SKM-1 treated with dmso at 0.1 percent for 144 hours (cell line): Measurements from ENCODE around the gene CD274.
"Not testable (repeated sequence)": the region's sequence is repeated elsewhere in the genome, so short reads cannot be mapped to it uniquely, and the experiment has no call there.

Source experiments
- DNase-seq: peaks from one replicate; lab custom pipeline; 2025; ENCODE audit not compliant: unreplicated experiment; lab: John Stamatoyannopoulos, UW

CD274 gene

GRCh38 chr9:5450359-5451091, at the start of gene CD274:
TSS of gene CD274 (plus strand) at chr9:5450542. CDS start at chr9:5456114, 5,572 bp downstream.
- DNase-seq = peak; percentile 71

GRCh38 chr9:5402217-5402616, 48.1 kb upstream of the CD274 start:
- peak; percentile 5 for DNase-seq

DNA sequence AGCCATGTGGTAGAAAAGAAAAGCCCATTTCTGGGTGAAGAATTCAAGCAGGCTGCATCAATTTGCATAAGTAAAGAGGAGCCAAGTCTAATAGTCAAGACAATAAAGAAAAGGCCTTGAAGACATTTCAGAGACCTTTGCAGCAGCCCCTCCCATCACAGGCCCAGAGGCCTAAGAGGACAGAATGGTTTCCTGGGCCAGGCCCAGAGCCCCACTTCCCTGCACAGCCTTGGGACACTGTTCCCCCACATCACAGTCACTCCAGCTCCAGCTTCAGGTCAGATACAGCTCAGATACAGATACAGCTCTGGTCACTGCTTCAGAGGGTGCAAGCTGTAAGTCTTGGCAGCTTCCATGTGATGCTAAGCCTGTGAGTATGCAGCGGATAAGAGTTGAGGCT, 41.7 kb upstream of the CD274 start:
- no peak for DNase-seq

GRCh38 chr9:5416953-5417352, 33.4 kb upstream of the CD274 start:
- DNase-seq = no peak

DNA sequence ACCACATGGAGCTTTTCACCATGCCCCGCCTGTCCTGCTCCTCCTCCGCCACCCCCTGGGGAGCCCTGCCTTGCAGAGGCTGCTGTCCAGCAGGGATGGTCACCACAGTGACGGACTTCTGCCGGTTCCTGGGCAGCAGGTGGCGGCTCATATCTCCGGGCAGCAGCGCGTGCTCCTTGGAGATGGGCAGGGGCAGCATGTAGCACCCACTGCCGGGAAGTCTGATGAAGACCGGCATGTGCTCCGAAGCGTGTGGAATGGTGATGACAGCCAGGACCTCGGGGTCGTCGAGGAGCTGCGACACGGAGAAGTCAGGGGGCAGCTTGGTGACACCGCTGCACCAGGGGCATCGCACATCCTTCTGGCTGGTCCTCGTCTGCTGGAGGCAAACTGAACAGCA, 31.9 kb upstream of the CD274 start:
- DNase-seq = no peak

DNA sequence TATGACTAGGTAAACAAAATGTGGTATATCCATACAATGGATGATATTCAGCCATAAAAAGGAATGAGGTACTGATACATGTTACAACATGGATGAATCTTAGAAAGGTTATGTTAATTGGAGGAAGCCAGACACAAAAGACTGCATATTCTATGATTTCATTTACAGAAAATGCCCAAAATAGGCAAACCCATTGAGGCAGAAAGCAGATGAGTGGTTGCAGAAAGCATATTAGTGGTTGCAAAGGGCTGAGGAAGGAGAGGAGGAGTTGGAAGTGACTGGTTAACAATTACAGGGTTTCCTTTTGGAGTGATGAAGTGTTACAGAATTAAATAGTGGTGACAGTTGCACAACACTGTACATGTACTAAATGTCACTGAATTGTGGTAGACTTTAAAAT, 30.4 kb upstream of the CD274 start:
- no peak for DNase-seq

GRCh38 chr9:5421163-5421562, 29.2 kb upstream of the CD274 start:
- DNase-seq = no peak

DNA sequence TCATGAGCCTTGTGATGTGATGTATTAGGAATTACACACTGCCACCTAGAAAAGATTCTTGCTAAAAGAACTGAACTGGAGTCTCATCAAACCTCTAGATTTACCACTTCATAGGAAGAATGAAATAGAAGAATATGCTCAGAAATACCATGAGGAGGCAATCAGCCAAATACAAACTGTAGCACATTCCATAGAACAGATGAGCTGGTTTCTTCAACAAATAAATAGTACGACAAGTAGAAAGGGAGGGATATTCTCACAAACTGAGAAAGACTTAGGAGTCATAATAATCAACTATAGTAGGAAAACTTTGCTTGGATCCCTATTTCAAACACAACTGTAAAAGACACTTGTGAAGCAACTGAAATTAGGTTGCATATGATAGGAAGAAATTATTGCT, 28.1 kb upstream of the CD274 start:
- DNase-seq = no peak

DNA sequence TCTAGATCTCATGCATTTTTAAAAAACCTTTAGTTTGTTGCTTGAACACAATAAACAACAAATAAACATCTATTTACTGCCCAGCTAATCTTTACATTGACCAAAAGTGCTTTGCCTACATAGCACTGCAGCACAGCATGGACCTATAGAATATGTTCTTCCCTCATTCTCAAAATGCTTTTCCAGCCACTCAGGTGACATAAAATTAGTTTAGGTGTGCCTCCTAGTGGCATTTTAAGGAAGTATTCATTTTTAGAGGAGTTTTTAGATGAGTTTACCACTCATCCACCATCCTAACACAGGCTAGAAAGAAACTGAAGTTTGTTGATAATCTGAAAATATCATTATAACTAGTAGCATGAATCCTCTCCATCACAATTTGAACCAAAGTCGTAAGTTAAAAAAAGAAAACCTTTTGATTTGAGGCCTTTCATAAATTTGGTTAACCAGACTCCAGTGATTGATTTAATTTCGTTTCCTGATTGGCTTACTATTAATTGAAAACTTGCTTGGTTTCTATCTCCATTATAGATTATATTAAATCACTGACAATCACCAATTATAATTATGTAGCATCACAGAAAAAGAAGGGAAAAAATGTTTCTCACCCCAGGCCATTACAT, 25.2 kb upstream of the CD274 start:
- DNase-seq = peak; percentile 57

DNA sequence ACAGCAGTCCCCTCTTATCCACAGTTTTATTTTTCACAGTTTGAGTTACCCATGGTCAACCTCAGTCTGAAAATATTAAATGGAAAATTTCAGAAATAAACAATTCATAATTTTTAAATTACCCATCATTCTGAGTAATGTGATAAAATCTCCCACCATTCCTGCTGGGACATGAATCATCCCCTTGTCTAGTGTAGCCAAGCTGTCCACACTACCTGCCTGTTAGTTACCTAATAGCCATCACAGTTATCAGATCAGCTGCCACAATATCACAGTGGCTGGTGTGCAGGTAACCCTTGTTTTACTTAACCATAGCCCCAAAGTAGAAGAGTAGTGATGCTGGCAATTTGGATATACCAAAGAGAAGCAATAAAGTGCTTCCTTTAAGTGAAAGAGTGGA, 23.3 kb upstream of the CD274 start:
- no peak for DNase-seq

GRCh38 chr9:5428172-5428571, 22.2 kb upstream of the CD274 start:
- no peak for DNase-seq

DNA sequence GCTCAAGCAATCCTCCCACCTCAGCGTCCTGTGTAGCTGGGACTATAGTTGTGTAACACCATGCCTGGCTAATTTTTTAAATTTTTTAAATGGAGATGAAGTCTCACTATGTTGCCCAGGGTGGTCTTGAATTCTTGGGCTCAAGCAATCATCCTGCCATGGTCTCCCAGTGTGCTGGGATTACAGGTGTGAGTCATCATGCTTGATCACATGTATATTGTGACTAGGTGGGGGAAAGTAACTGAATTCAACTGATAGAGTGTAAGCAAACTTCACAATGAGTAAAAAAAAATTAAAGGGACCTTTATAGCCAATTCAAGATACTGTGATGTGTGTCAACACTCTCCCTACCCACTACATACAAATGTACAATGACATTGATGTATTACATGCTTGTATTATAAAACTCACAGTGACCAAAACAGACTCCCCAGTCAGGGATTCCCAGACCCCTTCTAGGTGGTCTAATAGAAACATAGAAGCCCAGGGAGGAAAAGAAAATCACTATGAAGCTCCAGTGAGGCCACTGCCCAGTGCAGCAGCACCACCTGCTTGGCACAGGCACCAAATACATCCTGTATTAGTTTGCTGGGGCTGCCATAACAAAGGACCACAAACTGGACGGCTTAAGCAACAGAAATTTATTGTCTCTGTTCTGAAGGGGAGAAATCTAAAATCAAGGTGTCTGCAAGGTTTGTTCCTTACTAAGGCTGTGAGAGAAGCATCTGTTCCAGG, 21.4 kb upstream of the CD274 start:
- DNase-seq = no peak

DNA sequence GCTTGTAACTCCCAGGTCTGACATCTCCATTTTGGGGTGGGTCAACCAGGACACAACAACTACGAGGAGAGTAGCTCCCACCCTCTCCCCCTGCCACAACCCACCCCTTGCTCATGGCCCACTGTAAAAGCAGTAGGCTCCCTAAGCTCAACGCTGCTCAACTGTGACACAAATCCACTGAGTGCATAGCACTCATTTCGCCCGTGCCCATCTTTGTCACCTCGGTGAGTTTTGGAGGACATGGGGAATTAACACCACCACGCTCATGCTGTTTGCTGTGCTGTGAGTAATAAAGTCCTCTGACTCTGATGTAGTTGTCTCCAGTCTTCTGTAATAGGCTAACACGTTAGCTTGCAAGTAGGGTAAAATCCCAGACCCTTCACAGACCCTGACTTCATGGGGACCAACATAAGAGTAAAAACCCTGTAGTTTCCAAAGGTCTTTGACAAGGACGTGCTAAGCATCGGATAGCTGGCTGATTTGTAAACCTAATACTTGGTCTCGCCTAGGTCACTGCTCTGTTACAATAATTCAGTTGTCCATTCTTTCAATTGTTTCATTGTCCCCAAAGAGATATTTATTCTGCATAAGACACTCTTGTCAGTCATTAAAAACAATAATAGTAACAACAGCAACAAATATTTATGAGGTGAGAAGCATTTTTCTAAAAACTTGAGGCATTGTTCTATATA, 20.3 kb upstream of the CD274 start:
- DNase-seq = no peak

- no peak for DNase-seq
Measured at GRCh38 chr9:5430912-5431311, 19.4 kb upstream of the CD274 start.

DNA sequence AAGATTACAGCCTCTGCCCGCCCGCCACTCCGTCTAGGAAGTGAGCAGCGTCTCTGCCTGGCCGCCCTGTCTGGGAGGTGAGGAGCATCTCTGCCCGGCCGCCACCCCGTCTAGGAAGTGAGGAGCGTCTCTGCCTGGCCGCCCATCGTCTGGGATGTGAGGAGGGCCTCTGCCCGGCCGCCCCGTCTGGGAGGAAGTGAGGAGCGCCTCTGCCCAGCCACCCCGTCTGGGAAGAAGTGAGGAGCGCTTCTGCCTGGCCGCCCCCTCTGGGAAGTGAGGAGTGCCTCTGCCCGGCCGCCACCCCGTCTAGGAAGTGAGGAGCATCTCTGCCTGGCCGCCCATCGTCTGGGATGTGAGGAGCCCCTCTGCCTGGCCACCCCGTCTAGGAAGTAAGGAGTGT, 17.5 kb upstream of the CD274 start:
- DNase-seq = not testable (repeated sequence)

DNA sequence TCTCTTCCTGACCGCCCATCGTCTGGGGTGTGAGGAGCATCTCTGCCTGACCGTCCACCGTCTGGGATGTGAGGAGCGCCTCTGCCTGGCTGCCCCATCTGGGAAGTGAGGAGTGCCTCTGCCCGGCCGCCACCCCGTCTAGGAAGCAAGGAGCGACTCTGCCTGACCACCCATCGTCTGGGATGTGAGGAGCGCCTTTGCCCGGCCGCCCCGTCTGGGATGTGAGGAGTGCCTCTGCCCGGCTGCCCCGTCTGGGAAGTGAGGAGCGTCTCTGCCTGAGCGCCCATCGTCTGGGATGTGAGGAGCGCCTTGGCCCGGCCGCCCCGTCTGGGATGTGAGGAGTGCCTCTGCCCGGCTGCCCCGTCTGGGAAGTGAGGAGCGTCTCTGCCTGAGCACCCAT, 17.0 kb upstream of the CD274 start:
- DNase-seq = not testable (repeated sequence)

DNA sequence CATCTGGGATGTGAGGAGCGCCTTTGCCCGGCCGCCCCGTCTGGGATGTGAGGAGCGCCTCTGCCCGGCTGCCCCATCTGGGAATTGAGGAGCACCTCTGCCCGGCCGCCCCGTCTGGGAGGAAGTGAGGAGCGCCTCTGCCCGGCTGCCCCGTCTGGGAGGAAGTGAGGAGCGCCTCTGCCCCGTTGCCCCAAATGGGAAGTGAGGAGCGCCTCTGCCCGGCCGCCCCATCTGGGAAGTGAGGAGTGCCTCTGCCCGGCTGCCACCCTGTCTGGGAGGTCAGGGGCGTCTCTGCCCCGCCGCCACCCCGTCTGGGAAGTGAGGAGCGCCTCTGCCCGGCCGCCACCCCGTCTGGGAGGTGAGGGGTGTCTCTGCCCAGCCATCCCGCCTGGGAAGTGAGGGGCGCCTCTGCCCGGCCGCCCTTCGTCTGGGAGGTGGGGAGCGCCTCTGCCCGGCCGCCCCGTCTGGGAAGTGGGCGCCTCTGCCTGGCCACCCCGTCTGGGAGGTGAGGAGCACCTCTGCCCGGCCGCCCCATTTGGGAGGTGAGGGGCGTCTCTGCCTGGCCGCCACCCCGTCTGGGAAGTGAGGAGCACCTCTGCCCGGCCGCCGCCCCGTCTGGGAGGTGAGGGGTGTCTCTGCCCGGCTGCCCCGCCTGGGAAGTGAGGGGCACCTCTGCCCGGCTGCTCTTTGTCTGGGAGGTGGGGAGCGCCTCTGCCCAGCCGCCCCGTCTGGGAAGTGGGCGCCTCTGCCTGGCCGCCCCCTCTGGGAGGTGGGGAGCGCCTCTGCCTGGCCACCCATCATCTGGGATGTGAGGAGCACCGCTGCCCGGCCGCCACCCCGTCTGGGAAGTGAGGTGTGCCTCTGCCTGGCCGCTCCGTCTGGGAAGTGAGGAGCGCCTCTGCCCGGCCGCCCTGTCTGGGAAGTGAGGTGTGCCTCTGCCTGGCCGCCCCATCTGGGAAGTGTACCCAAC, 16.2 kb upstream of the CD274 start:
- DNase-seq = not testable (repeated sequence)

- DNase-seq = no peak
Measured at GRCh38 chr9:5435912-5436311, 14.4 kb upstream of the CD274 start.

GRCh38 chr9:5436441-5436840, 13.9 kb upstream of the CD274 start:
- no peak for DNase-seq
